Esophagus muscularis mucosa (tissue), 3 donors: ENCODE results near the gene METTL4.

Experiments
- CTCF ChIP-seq, 3 experiments: fragments of 200-600 bp in 2 of 3; fragments of 450-650 bp in 1 of 3; sonication (generic) in 2 of 3; IDR thresholded peaks; one replicate each; pipeline ENCODE4 v1.5.1; 2017 to 2019; ENCODE audit warnings: antibody characterized with exemption in 3 of 3, mild to moderate bottlenecking in 2 of 3, moderate library complexity in 1 of 3
- EP300 ChIP-seq: sonication (generic); formaldehyde crosslinking; IDR thresholded peaks from one replicate; pipeline ENCODE4 v1.6.1; 2017; ENCODE audit warnings: antibody characterized with exemption

- TF ChIP-seq EP300 (no peak), CTCF (IDR thresholded peaks at IDR 0.05) (no peak)
Measured at GRCh38 chr18:2571200-2572170, at the start of gene METTL4, which contains the start of gene NDC80.
